ENCODE data around the gene SLC17A2. TPM values are rescaled to one million over a fixed set of nuclear protein-coding genes. Genes with fewer than 3 reads are reported as not detected.
"Not testable (repeated sequence)": the region's sequence is repeated elsewhere in the genome, so short reads cannot be mapped to it uniquely, and the experiment has no call there.

SLC17A2 gene
- total and polyA plus RNA-seq, 12 donors: not detected

GRCh38 chr6:25951296-25952032 lies 21.0 kb upstream of the SLC17A2 start:
- intact Hi-C loops (cut with DNase I): no loop called here
- TF ChIP-seq CTCF (IDR thresholded peaks at IDR 0.05): no peak
- DNase-seq: no peak
- no peak for ATAC-seq
- no peaks in the 10 kb centered on the region for H3K27me3 ChIP-seq
- H3K36me3 ChIP-seq: no peaks in the 10 kb centered on the region
- no peak overlapping the region for H3K27ac ChIP-seq
- H3K9me3 ChIP-seq: peaks cover 0 to 9% (median 0%) of the 10 kb centered on the region in 11 donors
- WGBS, 2 donors: 73 to 81% methylated on average over 7 of the region's 7 CpGs
- no peaks in the 10 kb centered on the region for H3K4me1 ChIP-seq
- no peak overlapping the region for H3K4me3 ChIP-seq

DNA sequence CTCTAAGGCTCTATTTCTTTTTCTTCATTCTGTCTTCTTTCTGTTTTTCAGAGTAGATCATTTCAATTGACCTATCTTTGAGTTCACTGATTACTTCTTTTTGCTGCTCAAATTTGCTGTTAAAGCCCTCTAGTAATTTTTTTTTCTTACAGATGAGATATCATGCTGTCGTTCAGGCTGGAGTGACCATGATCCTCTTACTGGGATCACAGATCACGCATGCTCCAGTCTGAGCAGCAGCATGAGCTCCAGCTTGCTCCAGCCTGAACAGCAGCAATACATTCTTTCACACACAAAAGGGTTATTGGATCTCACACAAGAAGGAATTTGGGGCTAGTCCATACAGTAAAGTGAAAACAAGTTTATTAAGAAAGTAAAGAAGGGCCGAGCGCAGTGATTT lies 19.8 kb upstream of the SLC17A2 start:
- intact Hi-C loops (cut with DNase I): no loop called here
- H3K4me3 ChIP-seq: no peak overlapping the region
- H3K36me3 ChIP-seq: no peaks in the 10 kb centered on the region
- TF ChIP-seq CTCF (IDR thresholded peaks at IDR 0.05): no peak
- H3K27ac ChIP-seq: no peak overlapping the region
- H3K4me1 ChIP-seq: no peaks in the 10 kb centered on the region
- DNase-seq (no peak), ATAC-seq (no peak)
- no peaks in the 10 kb centered on the region for H3K27me3 ChIP-seq
- WGBS, 2 donors: 75 to 82% methylated on average over 4 of the region's 4 CpGs
- H3K9me3 ChIP-seq: peaks cover 0 to 9% (median 0%) of the 10 kb centered on the region in 11 donors

DNA sequence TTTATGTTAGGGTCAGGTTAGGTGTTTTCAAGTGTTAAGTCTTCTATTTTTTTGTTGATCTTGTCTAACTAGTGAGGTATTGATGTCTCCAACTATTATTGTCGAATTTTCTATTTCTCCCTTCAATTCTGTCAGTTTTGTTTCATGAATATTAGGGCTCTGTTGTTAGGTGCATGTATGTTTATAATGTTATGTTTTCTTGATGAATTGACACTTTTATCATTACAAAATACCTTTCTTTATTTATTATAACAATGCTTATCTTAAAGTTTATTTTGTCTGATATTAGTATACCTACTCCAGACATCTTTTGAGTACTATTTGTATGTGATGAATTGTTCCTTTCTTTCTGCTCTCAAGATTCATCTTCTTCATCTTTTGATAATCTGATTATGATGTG lies 19.2 kb upstream of the SLC17A2 start:
- TF ChIP-seq CTCF (IDR thresholded peaks at IDR 0.05): no peak
- H3K27me3 ChIP-seq: no peaks in the 10 kb centered on the region
- peaks cover 0 to 9% (median 0%) of the 10 kb centered on the region in 11 donors for H3K9me3 ChIP-seq
- H3K36me3 ChIP-seq: no peaks in the 10 kb centered on the region
- ATAC-seq (no peak), DNase-seq (no peak)
- 85 to 92% methylated on average over 1 of the region's 1 CpG for WGBS, 2 donors
- intact Hi-C loops (cut with DNase I): loop anchor here in 1 of 10 donors (10.0 kb wide), 1 partner anchor 235 kb away; no protein-coding TSS in a partner anchor
- H3K27ac ChIP-seq: no peak overlapping the region
- no peak overlapping the region for H3K4me3 ChIP-seq
- H3K4me1 ChIP-seq: no peaks in the 10 kb centered on the region

DNA sequence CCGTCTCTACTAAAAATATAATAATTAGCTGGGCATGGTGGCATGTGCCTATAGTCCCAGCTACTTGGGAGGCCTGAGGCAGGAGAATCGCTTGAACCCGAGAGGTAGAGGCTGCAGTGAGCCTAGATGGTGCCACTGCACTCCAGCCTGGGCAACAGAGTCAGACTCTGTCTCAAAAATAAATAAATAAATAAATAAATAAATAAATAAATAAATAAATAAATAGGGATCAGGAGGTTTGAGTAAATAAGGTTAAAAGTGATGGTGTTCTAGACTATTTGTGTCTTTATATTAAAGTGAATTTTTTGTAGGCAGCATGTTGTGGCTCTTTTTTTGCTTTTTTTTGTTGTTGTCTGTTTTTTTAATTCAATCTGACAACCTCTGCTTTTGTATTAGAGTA lies 17.0 kb upstream of the SLC17A2 start:
- 93 to 95% methylated on average over 3 of the region's 3 CpGs for WGBS, 2 donors
- not testable (repeated sequence) for H3K9me3 ChIP-seq, H3K27me3 ChIP-seq, H3K27ac ChIP-seq, ATAC-seq, H3K4me3 ChIP-seq, H3K36me3 ChIP-seq, H3K4me1 ChIP-seq, DNase-seq
- intact Hi-C loops (cut with DNase I): loop anchor here in 1 of 10 donors (10.0 kb wide), 1 partner anchor 233 kb away; no protein-coding TSS in a partner anchor

GRCh38 chr6:25946631-25947030 lies 16.1 kb upstream of the SLC17A2 start:
- Histone ChIP-seq H3K27me3 (no peaks in the 10 kb centered on the region), H3K4me3 (no peak overlapping the region), H3K36me3 (no peaks in the 10 kb centered on the region), H3K4me1 (no peaks in the 10 kb centered on the region), H3K9me3 (peaks cover 0 to 9% (median 0%) of the 10 kb centered on the region in 11 donors), H3K27ac (no peak overlapping the region)
- ATAC-seq: no peak
- TF ChIP-seq CTCF (IDR thresholded peaks at IDR 0.05): no peak
- intact Hi-C loops (cut with DNase I): loop anchor here in 1 of 10 donors (10.0 kb wide), 1 partner anchor 232 kb away; no protein-coding TSS in a partner anchor
- no peak for DNase-seq
- WGBS, 2 donors: 89 to 93% methylated on average over 2 of the region's 2 CpGs

DNA sequence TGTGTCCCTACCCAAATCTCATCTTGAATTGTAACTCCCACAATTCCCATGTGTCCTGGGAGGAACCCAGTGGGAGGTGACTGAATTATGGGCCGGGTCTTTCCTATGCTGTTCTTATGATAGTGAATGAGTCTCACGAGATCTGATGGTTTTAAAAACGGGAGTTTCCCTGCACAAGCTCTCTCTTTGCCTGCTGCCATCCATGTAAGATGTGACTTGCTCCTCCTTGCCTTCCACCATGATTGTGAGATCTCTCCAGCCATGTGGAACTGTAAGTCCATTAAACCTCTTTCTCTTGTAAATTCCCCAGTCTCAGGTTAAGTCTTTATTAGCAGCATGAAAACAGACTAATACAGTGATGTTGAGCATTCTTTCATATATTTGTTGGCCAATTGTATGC lies 15.2 kb upstream of the SLC17A2 start:
- not testable (repeated sequence) for H3K27ac ChIP-seq, H3K36me3 ChIP-seq, DNase-seq, H3K4me1 ChIP-seq, ATAC-seq, H3K4me3 ChIP-seq, H3K9me3 ChIP-seq, H3K27me3 ChIP-seq
- WGBS, 2 donors: 84 to 87% methylated on average over 3 of the region's 3 CpGs
- intact Hi-C loops (cut with DNase I): loop anchor here in 1 of 10 donors (10.0 kb wide), 1 partner anchor 231 kb away; no protein-coding TSS in a partner anchor
